HepG2 (cell line): ENCODE data around the gene ZNF273. TPM values are rescaled to one million over a fixed set of nuclear protein-coding genes. Genes with fewer than 3 reads are reported as not detected.

Experiments used
- ATAC-seq: fragments of 200-7000 bp; cut with Tn5 transposase; 3 replicates; pipeline ENCODE4 v1.9.1; 2020; ENCODE audit warnings: mild to moderate bottlenecking, moderate library complexity
- BruUV-seq: library from RNA; stranded (reverse); fragments of 400-500 nt; replicated peaks from 2 replicates; lab custom pipeline; 2021; lab: Mats Ljungman, UMichigan
- CTCF ChIA-PET: fragments of 300-600 bp; formaldehyde crosslinking; extraction: SDS; loops from one replicate; lab custom pipeline; 2021; ENCODE audit warnings: low total read pairs, inconsistent platforms, low intra/inter-chr PET ratio; lab: Yijun Ruan, JAX
- POLR2A ChIA-PET: fragments of 350-600 bp; sonication (Branson Sonifier 250); formaldehyde crosslinking; loops from one replicate; lab custom pipeline; 2020; ENCODE audit warnings: antibody characterized with exemption, inconsistent platforms; lab: Yijun Ruan, JAX
- DNase-seq: peaks from one replicate; pipeline ENCODE4 v3.0.0-alpha.2; 2015; ENCODE audit warnings: low spot score
- FAIRE-seq: peaks from 3 replicates; lab custom pipeline; 2011; peaks lifted over from hg19 to GRCh38; lab: Jason Lieb, UNC
- H2AFZ ChIP-seq: one replicate; pipeline ENCODE4 v1.6.1; 2011; ENCODE audit warnings: low read length, inconsistent platforms
- H3K27ac ChIP-seq: fragments of 300-600 bp; 3 replicates; pipeline ENCODE4 v1.8.0; 2011; ENCODE audit warnings: mixed run types, mild to moderate bottlenecking, mixed read lengths, low read length, inconsistent platforms; ENCODE audit not compliant: insufficient read depth; ENCODE audit errors: extremely low read length
- H3K27me3 ChIP-seq, 2 experiments: fragments of 200-600 bp in 1 of 2; 2 replicates in 1 of 2; 3 replicates in 1 of 2; pipeline versions ENCODE4 v1.6.0 to v1.8.0; 2011; ENCODE audit warnings: low read length in 2 of 2, mild to moderate bottlenecking in 2 of 2, moderate library complexity in 2 of 2, inconsistent platforms in 1 of 2; ENCODE audit not compliant: insufficient read depth in 2 of 2, control insufficient read depth in 1 of 2
- H3K36me3 ChIP-seq, 2 experiments: fragments of 200-600 bp in 1 of 2; replicated peaks in 1 of 2; 2 replicates in 1 of 2; 3 replicates in 1 of 2; pipeline versions ENCODE4 v1.5.1 to v1.8.0; 2011; ENCODE audit warnings: low read length in 2 of 2, inconsistent platforms in 1 of 2; ENCODE audit not compliant: insufficient read depth in 2 of 2, control insufficient read depth in 1 of 2
- H3K4me1 ChIP-seq: 2 replicates; pipeline ENCODE4 v1.5.1; 2012; ENCODE audit warnings: low read length, inconsistent platforms; ENCODE audit not compliant: insufficient read depth
- H3K4me2 ChIP-seq: 2 replicates; pipeline ENCODE4 v1.6.0; 2011; ENCODE audit warnings: low read depth, low read length, inconsistent platforms
- H3K4me3 ChIP-seq, 3 experiments: fragments of 200-600 bp in 1 of 3; sonication (generic), shearing (Covaris generic) in 1 of 3; replicated peaks in 1 of 3; 2 replicates each; pipeline ENCODE4 v1.5.1; 2011 to 2016; ENCODE audit warnings: low read length in 3 of 3, inconsistent platforms in 2 of 3, low read depth in 2 of 3, mild to moderate bottlenecking in 2 of 3, control low read depth in 1 of 3, mixed read lengths in 1 of 3; ENCODE audit not compliant: insufficient read depth in 1 of 3
- H3K79me2 ChIP-seq: one replicate; pipeline ENCODE4 v1.6.1; 2011; ENCODE audit warnings: low read length, inconsistent platforms; ENCODE audit not compliant: insufficient read depth
- H3K9ac ChIP-seq: 2 replicates; pipeline ENCODE4 v1.6.0; 2011; ENCODE audit warnings: mild to moderate bottlenecking, low read depth, low read length, inconsistent platforms; ENCODE audit not compliant: insufficient read depth
- H3K9me3 ChIP-seq: 2 replicates; pipeline ENCODE4 v1.5.1; 2012; ENCODE audit warnings: mild to moderate bottlenecking, low read length
- H4K20me1 ChIP-seq: 2 replicates; pipeline ENCODE4 v1.6.0; 2011; ENCODE audit warnings: inconsistent platforms, mild to moderate bottlenecking, low read length, moderate library complexity; ENCODE audit not compliant: insufficient read depth
- ELF1 ChIP-seq: sonication (generic); formaldehyde crosslinking; IDR thresholded peaks from 2 replicates; pipeline ENCODE4 v1.4.0; 2020; ENCODE audit warnings: missing genetic modification reagents
- PRMT3 ChIP-seq: sonication (generic); formaldehyde crosslinking; IDR thresholded peaks from 2 replicates; pipeline ENCODE4 v1.8.1; 2022; ENCODE audit warnings: low read depth, mild to moderate bottlenecking, moderate library complexity, missing genetic modification reagents, borderline replicate concordance
- ZBTB49 ChIP-seq: sonication (generic); formaldehyde crosslinking; IDR thresholded peaks from 2 replicates; pipeline ENCODE4 v1.4.0; 2020; ENCODE audit warnings: missing genetic modification reagents, borderline replicate concordance
- ZMYM4 ChIP-seq: sonication (generic); formaldehyde crosslinking; IDR thresholded peaks from 2 replicates; pipeline ENCODE4 v1.8.1; 2023; ENCODE audit warnings: mild to moderate bottlenecking, missing genetic modification reagents
- ZNF207 ChIP-seq: fragments of 450-650 bp; IDR thresholded peaks from 2 replicates; pipeline ENCODE4 v1.6.1; 2016; ENCODE audit warnings: antibody characterized with exemption, borderline replicate concordance
- ZNF362 ChIP-seq: sonication (generic); formaldehyde crosslinking; IDR thresholded peaks from 2 replicates; pipeline ENCODE4 v1.4.0; 2020; ENCODE audit warnings: missing genetic modification reagents, mild to moderate bottlenecking, borderline replicate concordance
- ZNF710 ChIP-seq: sonication (generic); formaldehyde crosslinking; IDR thresholded peaks from 2 replicates; pipeline ENCODE4 v1.5.0; 2020; ENCODE audit warnings: mild to moderate bottlenecking, missing genetic modification reagents, borderline replicate concordance
- ZXDC ChIP-seq: sonication (generic); formaldehyde crosslinking; IDR thresholded peaks from 2 replicates; pipeline ENCODE4 v1.5.0; 2020; ENCODE audit warnings: mild to moderate bottlenecking, missing genetic modification reagents
- WGBS: methylation state at CpG from one replicate; pipeline ENCODE4 v1.1.6; 2017; ENCODE audit warnings: low lambda C conversion rate; 5-methylcytosine and 5-hydroxymethylcytosine counted together
- in situ Hi-C: cut with HindIII; loops from 2 replicates; pipeline ENCODE4 v1.10.0; 2017; ENCODE audit warnings: low pct_unique_long_range_greater_than_20kb; ENCODE audit not compliant: extremely low pct_ligation_motif_present
- intact Hi-C: fragments of 100-400 bp; cut with micrococcal nuclease; formaldehyde crosslinking; loops from one replicate; pipeline ENCODE4 v1.10.0; 2022; ENCODE audit not compliant: unreplicated experiment
- polyA plus RNA-seq, 8 experiments: library from polyadenylated mRNA; depleted of rRNA in 3 of 8; stranded (reverse) in 7 of 8; unstranded in 1 of 8; fragments of >200 nt; fragmentation: Illumina TruSeq in 4 of 8; extraction: Trizol in 4 of 8; gene quantifications; 2 replicates each; pipeline versions ENCODE4 v1.2.1 to v1.2.3, GENCODE V29; 2011 to 2016; ENCODE audit warnings: low read depth in 4 of 8, missing spikeins in 1 of 8, mixed read lengths in 1 of 8; ENCODE audit not compliant: insufficient read depth in 1 of 8
- total RNA-seq, 5 experiments: library from RNA; depleted of rRNA; stranded (reverse); fragments of >200 nt; fragmentation: Illumina TruSeq; extraction: Trizol; gene quantifications; 2 replicates each; pipeline ENCODE4 v1.2.3, GENCODE V29; 2016; ENCODE audit warnings: low read depth in 1 of 5

Gene ZNF273
- total and polyA plus RNA-seq, 2 of the 13 experiments (the other 11 are each of a cell fraction or from before 2014, with no cell fraction given), result 1.7 to 5.8 TPM

GRCh38 chr7:64873155-64873500, 29.9 kb upstream of the ZNF273 start:
- in situ Hi-C loops (no loop called here), intact Hi-C loops (no loop called here)
- FAIRE-seq (no peak), ATAC-seq (no peak), DNase-seq (no peak)
- H3K9me3 ChIP-seq, result peaks cover 9% of the 10 kb centered on the region; the same call in 1 of the 2 replicates
- H4K20me1 ChIP-seq, result no peaks in the 10 kb centered on the region
- H3K27ac ChIP-seq, result no peak overlapping the region
- no peak overlapping the region for H3K4me2 ChIP-seq
- TF ChIP-seq ZNF207 (no peak), ZMYM4 (no peak), ZNF710 (CRISPR knock-in tag) (no peak), PRMT3 (CRISPR knock-in tag) (no peak), ZNF362 (CRISPR knock-in tag) (no peak), ZXDC (CRISPR knock-in tag) (no peak), ELF1 (CRISPR knock-in tag) (no peak), ZBTB49 (CRISPR knock-in tag) (no peak)
- no peak overlapping the region for H3K9ac ChIP-seq
- POLR2A ChIA-PET, result no interaction called here
- 61% methylated on average over 10 of the region's 10 CpGs for WGBS
- H3K4me1 ChIP-seq, result peaks cover under 1% of the 10 kb centered on the region; the same call in 1 of the 2 replicates
- peaks cover 5 to 97% of the 10 kb centered on the region in 2 experiments; a peak in 4 of 5 replicates for H3K27me3 ChIP-seq
- no TSS peak for BruUV-seq
- CTCF ChIA-PET, result no interaction called here
- H3K4me3 ChIP-seq, result no peak overlapping the region
- no peaks in the 10 kb centered on the region for H3K36me3 ChIP-seq
- no peak overlapping the region for H2AFZ ChIP-seq
- no peaks in the 10 kb centered on the region for H3K79me2 ChIP-seq
